Cerebellar nuclear complex (tissue), 1 donor: Measurements from ENCODE around the gene WDR76.
"Not testable (repeated sequence)": the region's sequence is repeated elsewhere in the genome, so short reads cannot be mapped to it uniquely, and the experiment has no call there.

Experiments used
- DNase-seq, 2 experiments: peaks; one replicate each; lab custom pipeline; 2025; lab: John Stamatoyannopoulos, UW

The WDR76 gene

DNA sequence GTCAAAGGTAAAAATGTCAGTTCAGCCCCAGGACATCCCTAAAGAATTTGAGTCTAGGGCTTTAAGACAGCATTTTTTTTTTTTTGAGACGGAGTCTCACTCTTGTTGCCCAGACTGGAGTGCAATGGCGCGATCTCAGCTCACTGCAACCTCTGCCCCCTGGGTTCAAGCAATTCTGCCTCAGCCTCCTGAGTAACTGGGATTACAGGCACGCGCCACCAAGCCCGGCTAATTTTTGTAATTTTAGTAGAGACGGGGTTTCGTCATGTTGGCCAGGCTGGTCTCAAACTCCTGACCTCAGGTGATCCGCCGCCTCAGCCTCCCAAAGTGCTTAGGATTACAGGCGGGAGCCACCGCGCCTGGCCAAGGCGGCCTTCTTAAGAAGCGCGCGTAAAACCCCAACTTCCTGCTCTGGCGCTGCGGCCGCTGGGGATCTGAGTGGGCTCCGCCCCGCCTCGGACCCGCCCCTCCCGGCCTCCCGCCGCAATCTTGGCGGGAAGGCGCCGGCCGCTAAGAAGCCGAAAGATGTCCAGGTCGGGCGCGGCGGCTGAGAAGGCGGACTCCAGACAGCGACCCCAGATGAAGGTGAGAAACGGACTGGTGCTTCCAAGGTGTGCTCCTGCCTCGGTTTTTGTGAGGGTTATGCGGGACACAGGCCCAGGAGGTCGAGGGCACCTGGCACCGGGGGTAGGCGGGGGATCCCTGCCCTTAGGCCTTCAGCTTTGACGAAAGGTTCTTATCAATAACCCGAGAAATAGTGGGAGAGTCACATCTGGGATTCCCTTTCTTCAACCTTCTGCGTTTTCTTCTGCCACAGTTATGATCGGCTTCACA, at the start of gene WDR76:
WDR76 (plus strand) TSS at position 495 of the 834 bp plus-strand sequence; CDS start at position 526, 31 bp downstream.
- DNase-seq: peak in 1 of 2 experiments; percentile 13

DNA sequence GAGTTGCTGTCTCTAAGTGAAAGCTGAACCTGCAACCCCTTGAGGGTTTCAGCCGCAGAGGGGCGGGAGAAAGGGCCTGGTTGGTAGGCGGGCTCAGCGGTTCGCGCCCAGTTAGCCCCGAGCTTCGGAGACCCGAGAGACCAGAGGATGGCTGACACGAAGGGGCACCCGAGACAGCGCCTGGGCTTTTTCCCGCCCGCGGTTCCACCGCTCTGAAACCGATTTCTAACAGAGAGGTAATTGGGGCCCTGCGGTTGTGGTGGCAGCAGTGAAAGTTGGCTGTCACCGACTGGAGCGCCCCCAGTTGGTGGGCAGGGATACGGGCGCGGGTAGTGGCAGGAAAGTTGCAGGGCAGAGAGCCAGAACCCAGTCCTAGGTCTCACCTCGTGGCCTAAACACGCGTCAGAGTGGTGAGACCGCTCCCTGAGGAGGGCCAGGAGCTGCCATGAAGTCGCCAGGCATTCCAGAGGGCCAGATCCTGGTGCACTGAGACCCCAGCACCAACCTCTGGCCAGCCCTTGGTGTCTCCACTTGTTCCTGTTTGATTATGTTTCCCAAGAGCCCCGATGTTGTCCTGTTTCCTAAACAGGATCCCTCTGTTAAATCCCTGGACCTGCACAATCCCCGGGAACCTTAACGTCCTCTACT, 49.4 kb upstream of the WDR76 start:
- peak in 1 of 2 experiments; percentile 12 for DNase-seq

DNA sequence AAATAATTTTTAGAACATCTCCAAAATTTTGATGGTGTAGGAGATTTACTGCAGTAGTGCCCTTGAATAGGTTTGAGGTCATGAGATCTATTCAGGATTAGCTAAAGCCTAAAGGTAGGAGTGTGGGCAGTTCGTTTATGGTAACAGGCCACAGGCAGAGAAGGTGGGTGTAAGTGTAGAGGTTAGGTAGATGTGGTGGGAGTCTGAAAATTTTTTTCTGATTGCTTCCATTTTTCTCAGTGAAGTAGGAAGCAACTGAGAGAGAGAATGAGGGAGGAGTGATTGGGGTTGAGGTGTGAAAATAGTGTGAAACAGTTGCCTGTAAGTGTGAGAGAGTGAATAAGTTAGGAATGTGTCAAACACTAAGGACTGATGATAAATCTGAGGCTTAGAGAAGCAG, 47.8 kb upstream of the WDR76 start:
- no peak for DNase-seq

DNA sequence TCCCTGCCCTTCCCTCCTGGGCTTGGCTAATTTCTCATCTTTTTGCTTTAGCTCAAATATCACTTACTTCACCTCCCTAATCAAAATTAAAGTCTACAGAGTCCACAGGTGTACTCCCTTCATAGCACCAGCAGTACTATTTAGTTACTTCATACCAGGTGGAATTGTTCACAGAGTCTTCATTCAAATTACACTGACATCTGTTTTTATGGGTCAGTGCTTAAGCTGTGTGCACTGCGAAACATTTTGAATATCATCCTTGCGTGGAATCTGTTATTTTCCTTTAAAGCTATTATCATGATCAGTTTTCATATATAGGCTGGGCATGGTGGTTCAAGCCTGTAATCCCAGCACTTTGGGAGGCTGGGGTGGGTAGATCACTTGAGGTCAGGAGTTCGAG, 37.4 kb upstream of the WDR76 start:
- no peak for DNase-seq

DNA sequence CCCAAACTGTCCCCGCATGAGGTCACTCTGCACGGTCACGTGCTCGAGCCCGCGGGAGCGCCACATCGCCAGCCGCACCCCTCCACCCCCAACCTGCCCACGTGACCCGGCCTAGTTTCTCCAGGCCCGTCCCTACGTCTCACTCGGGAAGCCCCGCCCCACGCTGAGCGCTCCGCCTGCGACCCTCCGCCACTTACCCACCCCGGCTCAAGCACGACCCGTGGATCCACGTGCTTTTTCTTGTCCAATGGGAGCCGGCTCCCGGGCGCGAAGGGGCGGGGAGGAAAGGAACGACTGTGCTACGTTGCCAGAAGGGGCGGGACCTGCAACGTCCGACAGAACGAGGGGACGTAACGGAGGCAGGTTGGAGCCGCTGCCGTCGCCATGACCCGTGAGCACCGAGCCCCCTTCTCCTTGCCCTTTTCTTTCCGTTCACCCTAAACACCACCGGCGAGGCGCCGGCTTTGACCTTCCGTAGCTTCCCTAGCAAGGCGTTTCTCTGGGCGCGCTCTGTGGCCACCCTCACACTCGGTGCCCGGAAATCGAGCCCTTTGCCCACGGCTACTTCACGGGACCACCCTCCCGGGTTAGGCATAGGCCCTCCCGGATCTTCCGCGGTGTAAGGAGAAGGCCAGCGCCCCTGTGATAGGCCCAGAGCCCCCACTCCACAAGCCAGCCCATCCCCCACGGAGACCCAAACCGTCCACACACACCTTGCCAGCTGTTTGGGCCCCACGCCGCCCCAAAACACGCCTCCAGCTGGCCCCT, 34.6 kb upstream of the WDR76 start, which contains the start of gene SERF2:
SERF2 (plus strand) TSS at position 328 of the 768 bp plus-strand sequence; CDS start at position 385, 57 bp downstream.
- DNase-seq: peak; percentile 97 to 99

DNA sequence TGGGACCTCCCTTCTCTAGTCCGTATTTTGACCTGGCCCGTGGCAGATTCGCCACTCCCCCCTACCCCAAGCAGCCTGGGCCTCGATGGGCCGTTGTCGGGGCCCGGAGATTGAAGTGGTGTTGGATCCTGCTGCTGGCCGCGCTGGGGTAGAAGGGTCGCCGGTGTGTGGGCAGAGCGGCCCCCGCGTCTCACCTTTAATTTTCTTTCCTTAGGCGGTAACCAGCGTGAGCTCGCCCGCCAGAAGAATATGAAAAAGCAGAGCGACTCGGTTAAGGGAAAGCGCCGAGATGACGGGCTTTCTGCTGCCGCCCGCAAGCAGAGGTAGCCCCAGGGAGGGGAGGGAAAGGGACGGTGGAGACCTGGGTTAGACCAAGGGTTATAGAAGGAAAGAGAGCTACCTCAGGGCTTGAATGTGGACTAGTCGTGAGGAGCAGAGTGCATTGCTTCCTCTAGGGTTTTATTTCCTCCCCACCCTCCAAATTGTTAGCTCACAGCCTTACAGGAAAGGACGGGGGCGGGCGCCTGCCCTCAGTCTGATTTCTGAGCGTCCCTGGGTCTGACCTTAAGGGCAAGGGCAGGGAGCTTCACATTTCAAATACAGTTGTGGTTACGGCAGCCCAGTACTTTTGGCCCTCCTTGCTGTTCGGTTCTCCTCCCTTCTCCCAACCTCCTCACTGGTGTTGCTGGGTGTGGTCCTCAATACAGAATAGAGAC, 33.9 kb upstream of the WDR76 start:
- no peak for DNase-seq

DNA sequence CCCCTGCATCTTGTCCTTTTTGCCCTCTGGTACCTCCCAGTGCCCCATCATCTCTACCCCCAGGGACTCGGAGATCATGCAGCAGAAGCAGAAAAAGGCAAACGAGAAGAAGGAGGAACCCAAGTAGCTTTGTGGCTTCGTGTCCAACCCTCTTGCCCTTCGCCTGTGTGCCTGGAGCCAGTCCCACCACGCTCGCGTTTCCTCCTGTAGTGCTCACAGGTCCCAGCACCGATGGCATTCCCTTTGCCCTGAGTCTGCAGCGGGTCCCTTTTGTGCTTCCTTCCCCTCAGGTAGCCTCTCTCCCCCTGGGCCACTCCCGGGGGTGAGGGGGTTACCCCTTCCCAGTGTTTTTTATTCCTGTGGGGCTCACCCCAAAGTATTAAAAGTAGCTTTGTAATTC, 33.2 kb upstream of the WDR76 start:
- no peak for DNase-seq

DNA sequence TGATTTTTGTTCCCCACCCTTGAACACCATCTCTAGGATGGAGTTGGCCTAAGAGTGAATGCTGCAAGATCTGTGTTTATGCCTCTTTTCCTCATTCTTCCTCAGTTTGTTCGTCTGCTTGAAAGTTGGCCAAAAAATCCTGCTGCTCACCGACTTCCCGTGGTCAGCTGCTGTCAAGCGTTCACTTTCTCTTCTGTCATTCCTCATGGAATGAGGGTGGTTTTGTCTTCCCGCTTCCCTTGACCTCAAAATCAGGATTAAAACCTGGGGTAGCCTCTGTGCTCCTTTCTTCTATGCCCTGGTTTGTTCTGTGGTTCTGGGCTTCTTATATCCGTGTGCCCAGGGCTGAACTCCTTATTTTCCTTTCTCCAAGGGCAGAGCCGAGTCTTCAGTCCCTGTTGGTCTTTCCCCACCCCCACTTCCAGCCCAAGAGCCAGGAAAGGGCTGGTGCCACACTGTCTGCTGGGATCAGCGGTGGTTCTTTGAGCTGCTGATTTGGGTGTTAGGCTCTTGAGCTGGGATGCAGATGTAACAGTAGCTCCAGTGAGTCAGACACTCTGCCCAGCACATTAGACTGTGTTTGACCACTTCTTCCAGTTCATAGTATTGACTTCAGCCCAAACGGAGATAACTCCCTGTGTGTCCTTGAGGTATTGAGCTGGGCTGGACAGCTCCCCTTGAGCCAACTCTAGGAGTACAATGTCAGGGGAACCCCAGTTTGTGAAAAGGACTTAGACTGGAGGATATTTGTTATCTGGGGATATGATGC, 32.3 kb upstream of the WDR76 start:
- DNase-seq: no peak

DNA sequence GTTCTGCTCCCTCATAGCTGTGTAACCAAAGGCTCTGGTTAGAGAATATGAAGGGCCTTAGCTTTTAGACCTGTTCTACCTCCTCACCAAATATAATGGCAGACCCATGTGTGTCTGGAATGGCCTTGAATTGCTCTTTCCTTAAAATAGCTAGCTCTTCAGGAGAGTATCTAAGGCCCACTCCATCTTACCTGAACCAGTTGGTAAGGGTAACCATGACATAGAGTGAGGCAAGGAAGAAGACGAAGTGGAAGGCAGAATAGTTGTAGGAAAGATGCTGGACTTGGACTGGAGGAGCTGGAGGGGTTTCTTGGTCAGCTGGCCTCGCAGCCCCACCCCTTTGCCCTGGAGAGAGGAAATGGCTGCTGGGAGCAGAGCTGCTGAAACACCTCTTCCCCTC, 31.6 kb upstream of the WDR76 start:
- no peak for DNase-seq

DNA sequence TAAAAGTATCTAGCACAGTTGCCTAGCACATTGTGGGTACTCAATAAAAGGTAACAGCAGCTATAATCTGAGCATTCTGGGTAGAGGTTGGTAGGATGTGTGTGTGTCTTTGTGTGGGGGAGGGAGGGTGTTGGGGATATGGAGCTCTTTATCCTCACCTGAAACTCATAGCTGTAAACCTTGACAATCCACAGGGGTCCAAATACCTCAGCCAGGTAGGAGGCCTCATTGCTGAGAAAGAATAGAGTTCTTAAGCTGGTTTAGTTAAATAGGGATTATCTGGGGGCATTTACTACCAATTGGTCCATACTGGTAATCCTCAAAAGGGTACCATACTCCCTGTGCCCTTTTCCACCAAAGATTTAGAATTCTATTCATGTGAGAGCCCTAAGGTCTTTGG, 30.8 kb upstream of the WDR76 start:
- DNase-seq: no peak

DNA sequence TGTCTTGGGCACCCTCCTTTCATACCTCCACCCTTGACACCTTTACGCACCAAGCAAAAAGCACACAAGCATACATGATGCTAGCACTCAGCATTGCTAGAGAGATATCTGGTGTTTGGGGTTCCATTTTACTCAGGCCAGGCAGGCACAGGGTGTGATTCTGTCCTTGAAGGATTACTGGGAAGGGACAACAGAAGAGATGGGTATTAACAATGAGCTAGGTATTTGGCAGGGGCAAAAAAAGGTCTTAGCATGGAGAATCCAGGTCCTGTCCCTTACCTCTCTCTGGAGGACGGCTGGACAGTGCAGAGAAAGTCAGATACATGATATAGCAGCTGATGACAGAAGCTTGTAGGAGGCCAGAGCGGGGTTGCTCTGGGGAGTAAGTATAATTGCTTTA, 30.2 kb upstream of the WDR76 start:
- DNase-seq: no peak

DNA sequence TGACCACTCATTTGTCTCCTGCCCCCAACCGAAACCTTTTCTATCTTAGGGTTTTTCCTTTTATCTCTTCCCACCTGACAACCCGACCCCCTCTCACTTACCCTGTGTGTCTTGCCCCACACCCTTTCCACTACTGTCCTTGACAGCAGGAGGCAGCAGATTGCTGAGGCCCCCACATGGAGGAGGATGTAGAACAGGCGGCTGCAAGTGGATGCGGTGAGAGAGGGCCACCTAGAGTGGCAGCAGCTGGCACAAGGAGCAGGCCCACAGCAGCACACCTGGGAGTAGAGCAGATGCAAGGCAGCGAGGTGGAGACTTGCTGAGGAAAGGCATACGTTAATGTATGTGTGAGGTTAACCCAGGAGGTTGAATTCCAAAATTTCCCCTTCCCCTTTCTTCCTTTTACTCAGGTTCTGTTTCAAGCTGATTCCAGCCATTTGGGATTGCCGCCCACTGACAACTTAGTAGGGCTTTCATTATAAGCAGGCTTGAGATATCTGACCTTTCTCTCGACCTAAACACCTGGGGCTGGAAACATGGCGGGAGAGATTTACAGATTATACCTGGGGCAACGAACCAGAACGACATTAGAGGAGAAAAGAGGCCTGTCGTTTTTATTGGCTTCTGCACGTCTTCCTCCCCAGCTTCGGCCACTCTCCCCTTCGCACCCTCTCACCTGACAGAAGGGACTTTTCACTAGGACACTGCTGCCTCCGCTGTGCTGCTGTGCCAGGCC, 27.4 kb upstream of the WDR76 start:
- DNase-seq: no peak

DNA sequence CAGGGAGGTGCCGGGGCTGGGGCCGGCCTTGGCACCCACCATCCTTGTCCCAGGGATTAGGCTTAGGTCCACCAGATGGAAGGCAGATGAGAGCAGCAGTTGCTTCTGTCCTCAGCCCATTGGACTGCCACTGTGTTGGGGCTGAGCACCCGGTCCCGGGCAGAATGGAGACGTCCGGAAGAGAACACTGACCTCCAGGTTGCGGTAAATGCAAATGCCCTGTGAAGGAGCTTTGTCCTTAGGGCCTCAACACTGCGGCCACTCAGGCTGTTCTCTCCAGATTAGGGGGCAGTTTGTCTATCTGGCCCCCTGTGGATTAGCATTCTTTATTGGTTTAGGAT, 26.9 kb upstream of the WDR76 start, which contains the start of gene SERINC4:
SERINC4 (minus strand) TSS at position 276 of the 341 bp plus-strand sequence; CDS start at position 42, 234 bp downstream.
- no peak for DNase-seq

DNA sequence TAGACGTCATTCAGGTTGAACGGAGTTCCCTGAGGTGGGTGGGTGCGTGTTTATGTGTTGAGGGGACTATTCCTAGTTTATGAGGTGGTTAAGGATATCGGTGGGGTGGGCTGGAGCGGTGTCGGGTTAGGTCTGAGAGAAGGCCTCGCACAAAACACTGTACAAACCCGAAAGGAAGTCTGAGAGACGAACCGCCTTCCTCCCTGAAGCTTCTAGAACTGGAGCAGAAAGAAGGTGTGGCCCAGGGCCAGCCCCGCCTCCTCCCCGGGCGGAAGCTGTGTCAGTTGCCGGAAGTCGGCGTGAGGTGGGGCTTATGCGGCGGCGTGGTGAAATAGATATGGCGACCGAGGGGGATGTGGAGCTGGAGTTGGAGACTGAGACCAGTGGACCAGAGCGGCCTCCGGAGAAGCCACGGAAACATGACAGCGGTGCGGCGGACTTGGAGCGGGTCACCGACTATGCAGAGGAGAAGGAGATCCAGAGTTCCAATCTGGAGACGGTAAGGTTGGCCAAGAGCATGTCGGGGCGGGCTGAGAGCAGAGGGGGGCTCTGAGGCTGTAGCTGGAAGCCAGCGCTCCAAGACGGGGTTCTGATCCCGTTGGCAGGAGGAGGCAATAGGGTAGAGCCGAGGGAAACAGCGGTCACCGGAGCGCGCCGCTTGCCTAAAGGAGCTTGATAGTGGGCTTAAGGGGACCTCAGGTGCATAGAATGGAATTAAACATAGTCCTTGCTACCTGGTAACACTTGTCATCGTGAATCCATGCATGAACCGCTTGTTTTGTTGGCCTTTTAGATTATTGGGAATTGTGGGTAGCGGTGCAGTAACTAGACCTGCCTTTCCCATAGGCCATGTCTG, 26.3 kb upstream of the WDR76 start, which contains the start of gene HYPK:
HYPK (plus strand) TSS at position 314 of the 856 bp plus-strand sequence; CDS start at position 338, 24 bp downstream.
- DNase-seq: peak in 1 of 2 experiments; percentile 63

DNA sequence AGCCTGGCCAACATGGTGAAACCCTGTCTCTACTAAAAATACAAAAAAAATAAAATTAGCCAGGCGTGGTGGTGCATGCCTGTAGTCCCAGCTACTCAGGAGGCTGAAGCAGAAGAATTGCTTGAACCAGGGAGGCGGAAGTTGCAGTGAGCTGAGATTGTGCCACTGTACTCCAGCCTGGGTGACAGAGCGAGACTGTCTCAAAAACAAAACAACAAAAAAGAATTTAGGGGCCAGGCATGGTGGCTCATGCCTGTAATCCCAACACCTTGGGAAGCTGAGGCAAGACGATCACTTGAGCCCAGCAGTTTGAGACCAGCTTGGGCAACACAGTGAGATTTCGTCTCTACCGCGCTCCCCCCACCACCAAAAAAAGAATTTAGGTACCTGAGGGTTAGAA, 24.1 kb upstream of the WDR76 start:
- not testable (repeated sequence) for DNase-seq

DNA sequence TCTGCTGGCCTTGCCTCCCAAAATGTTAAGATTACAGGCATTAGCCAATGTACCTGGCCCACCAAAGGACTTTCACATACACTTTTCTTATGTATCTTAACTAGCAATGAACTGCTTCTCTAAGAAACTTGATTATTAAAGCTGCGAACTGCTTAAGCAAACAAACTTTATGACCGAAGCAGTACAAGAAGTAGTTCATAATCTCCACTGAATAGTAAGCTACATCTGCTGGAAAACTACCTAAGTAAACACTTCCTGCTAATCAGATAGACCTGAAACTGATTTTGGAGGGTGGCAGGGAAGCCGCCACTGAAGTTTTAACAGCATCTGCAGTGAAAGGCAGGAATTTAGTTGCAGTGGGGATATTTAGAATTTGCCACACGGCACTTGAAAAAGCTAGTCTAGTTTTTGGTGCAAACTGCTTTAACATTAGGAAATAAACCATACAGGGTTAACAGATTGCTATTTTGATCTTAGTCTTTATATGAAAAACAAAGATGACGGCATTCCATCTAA, 18.3 kb upstream of the WDR76 start:
- no peak for DNase-seq

DNA sequence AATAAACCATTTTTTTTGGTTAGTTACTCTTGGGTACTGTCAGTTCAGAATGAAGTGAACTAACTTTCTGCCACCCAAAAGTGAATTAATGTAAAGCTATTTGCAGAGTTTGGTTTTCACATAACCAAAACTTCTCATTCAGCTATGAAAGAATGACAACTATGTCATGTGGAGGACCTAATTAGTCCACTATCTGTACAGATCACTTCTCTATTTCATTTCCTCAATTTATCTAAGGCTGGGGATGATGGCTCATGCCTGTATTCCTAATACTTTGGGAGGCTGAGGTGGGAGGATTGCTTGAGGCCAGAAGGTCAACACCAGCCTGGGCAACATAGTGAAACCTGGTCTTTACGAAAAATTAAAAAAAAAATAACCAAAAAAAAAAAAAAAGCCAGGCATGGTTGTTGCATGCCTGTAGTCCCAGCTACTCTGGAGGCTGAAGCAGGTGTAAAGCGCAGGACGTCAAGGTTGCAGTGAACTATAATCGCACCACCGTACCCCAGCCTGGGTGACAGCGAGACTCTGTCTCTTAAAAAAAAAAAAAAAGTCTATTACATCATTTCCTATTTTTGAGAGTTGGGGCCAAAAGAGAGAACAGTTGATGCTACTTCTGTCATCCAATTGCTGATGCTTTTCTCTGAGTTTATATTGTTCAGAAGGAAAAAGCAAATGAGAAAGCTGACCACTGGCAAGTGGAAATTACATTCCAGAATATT, 17.7 kb upstream of the WDR76 start:
- DNase-seq: no peak

DNA sequence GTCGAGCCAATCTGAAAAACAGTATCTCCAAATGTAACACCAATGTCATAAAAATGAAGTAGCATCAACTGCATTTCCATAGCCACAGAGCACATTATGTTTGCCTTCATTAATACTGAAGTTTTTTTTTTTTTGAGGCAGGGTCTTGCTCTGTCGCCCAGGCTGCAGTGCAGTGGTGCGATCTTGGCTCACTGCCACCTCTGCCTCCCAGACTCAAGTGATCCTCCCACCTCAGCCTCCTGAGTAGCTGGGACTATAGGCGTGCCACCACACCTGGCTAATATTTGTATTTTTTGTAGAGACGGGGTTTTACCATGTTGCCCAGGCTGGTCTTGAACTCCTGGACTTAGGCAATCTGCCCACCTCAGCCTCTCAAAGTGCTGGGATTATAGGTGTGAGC, 11.7 kb upstream of the WDR76 start:
- DNase-seq: not testable (repeated sequence)
